Stimulated activated CD8-positive, alpha-beta memory T cell treated with anti-CD3 and anti-CD28 coated beads, Interleukin-4, amount 100 ng/mL, for 1 hour (primary cell): ENCODE measurements around the gene NR6A1.

Experiments
- DNase-seq, 2 donors: peaks; one replicate each; pipeline ENCODE4 v3.0.0-alpha.2; 2020; ENCODE audit warnings: low read depth in 2 of 2, low spot score in 1 of 2

The NR6A1 gene

GRCh38 chr9:124477648-124478285 is 293.3 kb downstream of the NR6A1 start:
- DNase-seq: no peak

GRCh38 chr9:124477211-124477647 is 293.9 kb downstream of the NR6A1 start:
- no peak for DNase-seq

GRCh38 chr9:124475868-124476690 is 295.0 kb downstream of the NR6A1 start:
- DNase-seq: no peak

GRCh38 chr9:124475158-124475867 is 295.8 kb downstream of the NR6A1 start:
- no peak for DNase-seq

GRCh38 chr9:124474151-124474550 is 297.0 kb downstream of the NR6A1 start:
- DNase-seq: no peak

- no peak for DNase-seq
Measured at GRCh38 chr9:124473310-124473709, 297.8 kb downstream of the NR6A1 start.

GRCh38 chr9:124472770-124473169 is 298.3 kb downstream of the NR6A1 start:
- no peak for DNase-seq

- DNase-seq: no peak
Measured at GRCh38 chr9:124471761-124472160, 299.4 kb downstream of the NR6A1 start.

- no peak for DNase-seq
Measured at GRCh38 chr9:124470726-124471125, 300.4 kb downstream of the NR6A1 start.

- DNase-seq: no peak
Measured at GRCh38 chr9:124470306-124470705, 300.8 kb downstream of the NR6A1 start.

- no peak for DNase-seq
Measured at GRCh38 chr9:124469011-124469832, 301.9 kb downstream of the NR6A1 start.

GRCh38 chr9:124468061-124468740 is 302.9 kb downstream of the NR6A1 start:
- no peak for DNase-seq

- DNase-seq: no peak
Measured at GRCh38 chr9:124467410-124468060, 303.6 kb downstream of the NR6A1 start.
